ENCODE results near the gene LPIN2. TPM values are rescaled to one million over a fixed set of nuclear protein-coding genes. Genes with fewer than 3 reads are reported as not detected.

LPIN2 gene
- total and polyA plus RNA-seq, 4 experiments from 2014 or later = 53.6 to 103 (median 96.0) TPM

DNA sequence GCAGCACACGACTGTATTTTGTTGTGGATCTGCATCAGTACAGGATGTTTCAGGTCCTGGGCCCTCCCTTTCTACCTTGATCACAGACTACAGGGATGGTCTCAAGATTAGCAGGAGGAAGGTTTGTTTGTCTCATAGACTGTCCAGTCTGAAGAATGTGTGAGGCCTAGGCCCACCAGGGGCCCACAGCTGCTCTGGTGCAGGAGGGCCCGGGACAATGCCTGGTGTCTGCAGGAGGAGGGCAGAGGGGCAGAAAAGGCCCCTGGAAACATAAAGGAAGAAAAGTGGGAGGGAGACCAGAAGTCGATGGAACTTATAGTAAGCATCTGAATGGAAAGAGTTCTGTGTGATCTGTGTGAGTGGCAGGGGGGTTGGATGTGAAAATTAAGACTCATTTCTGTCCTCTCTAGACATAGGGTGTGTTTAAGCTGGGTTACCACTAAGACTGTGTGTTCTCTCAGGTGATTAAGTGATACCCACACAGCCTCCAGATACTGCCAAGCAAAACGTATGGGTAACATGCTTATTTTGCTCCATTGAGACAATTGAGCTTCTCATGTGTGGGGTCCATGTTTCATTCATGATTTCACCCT is 33.4 kb upstream of the LPIN2 start:
- H3K27me3 ChIP-seq (ENCODE audit: insufficient read depth, low read length) = no peaks in the 10 kb centered on the region
- DNase-seq = no peak
- CTCF ChIA-PET (ENCODE audit: partially characterized antibody) = interaction anchor here (0.9 to 2.8 kb wide), 3 partner anchors 16 to 83 kb away, joined by 3 to 10 read pairs (median 5); no protein-coding TSS in a partner anchor
- H3K4me3 Mint-ChIP-seq = no peak overlapping the region
- intact Hi-C loops (cut with micrococcal nuclease) = no loop called here
- no peak overlapping the region for H3K4me3 ChIP-seq (ENCODE audit: low read length in 2 of 2)
- H3K27ac ChIP-seq (ENCODE audit: low read depth, low read length) = no peak overlapping the region
- POLR2A ChIA-PET (ENCODE audit: partially characterized antibody) = interaction anchor here (1.4 kb wide), 1 partner anchor 15 kb away, joined by 6 read pairs; no protein-coding TSS in a partner anchor
- no peaks in the 10 kb centered on the region for H3K27me3 Mint-ChIP-seq
- no peaks in the 10 kb centered on the region for H3K36me3 ChIP-seq (ENCODE audit: insufficient read depth, low read length)
- peak overlapping the region in 3 of 7 donors; percentile 32 to 75 (median 66) for H3K27ac Mint-ChIP-seq
- no peaks in the 10 kb centered on the region for H3K9me3 Mint-ChIP-seq
- H3K4me1 Mint-ChIP-seq = peaks cover 2 to 10% (median 6%) of the 10 kb centered on the region in 4 donors
- no peaks in the 10 kb centered on the region for H3K9me3 ChIP-seq (ENCODE audit: control insufficient read depth in 1 of 2, low read length in 2 of 2)
- H3K4me1 ChIP-seq (ENCODE audit: insufficient read depth, low read length) = peaks cover 3% of the 10 kb centered on the region
- no peaks in the 10 kb centered on the region for H3K36me3 Mint-ChIP-seq

DNA sequence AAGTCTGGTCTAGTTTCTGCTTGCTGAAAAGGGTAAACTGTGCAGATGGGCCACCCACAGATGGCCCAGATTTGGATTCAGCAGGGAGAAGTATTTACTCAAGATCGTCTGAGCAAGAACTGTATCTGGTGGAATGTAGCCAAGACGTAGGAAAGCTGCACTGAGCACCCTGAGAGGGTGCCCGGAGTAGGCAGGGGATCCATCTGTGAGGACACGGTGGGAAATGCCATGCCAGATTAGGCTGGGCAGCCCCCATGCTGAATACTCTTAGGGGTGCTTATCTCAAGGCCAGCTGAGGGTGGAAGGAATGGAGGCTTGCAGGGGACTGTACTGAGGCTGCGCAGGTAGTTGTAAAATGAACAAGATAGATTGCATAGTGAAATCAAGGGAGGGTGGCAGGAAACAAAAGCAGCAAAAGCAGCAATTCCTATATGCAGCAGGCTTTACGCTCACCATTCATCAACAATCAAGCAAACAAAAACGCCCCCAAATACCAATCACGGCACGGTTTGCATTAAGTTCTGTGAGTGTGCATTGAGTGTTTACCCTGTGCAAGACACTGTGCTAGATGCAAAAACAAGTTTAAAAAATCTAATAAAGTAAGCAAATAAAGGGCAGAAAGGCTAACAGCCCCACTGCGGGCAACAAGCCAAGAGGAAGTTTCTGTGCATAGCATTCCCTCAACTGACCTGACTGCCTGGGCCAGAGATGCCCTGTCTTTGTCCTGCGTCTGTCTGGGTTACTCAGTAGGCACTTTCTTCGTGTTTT is 32.2 kb upstream of the LPIN2 start:
- DNase-seq = no peak
- Histone ChIP-seq H3K36me3 (ENCODE audit: insufficient read depth, low read length) (no peaks in the 10 kb centered on the region), H3K4me1 (ENCODE audit: insufficient read depth, low read length) (no peaks in the 10 kb centered on the region), H3K4me3 (ENCODE audit: low read length in 2 of 2) (no peak overlapping the region), H3K27ac (ENCODE audit: low read depth, low read length) (no peak overlapping the region), H3K27me3 (ENCODE audit: insufficient read depth, low read length) (no peaks in the 10 kb centered on the region), H3K9me3 (ENCODE audit: control insufficient read depth in 1 of 2, low read length in 2 of 2) (no peaks in the 10 kb centered on the region)
- H3K36me3 Mint-ChIP-seq = no peaks in the 10 kb centered on the region
- intact Hi-C loops (cut with micrococcal nuclease) = no loop called here
- CTCF ChIA-PET (ENCODE audit: partially characterized antibody) = interaction anchor here (2.8 kb wide), 1 partner anchor 17 kb away, joined by 10 read pairs; no protein-coding TSS in a partner anchor
- POLR2A ChIA-PET (ENCODE audit: partially characterized antibody) = interaction anchor here (0.8 kb wide), 1 partner anchor 10 kb away, joined by 3 read pairs; no protein-coding TSS in a partner anchor
- H3K4me3 Mint-ChIP-seq = peak overlapping the region in 1 of 8 donors; percentile 32
- no peak overlapping the region for H3K27ac Mint-ChIP-seq
- H3K9me3 Mint-ChIP-seq = no peaks in the 10 kb centered on the region
- peaks cover 0 to 9% (median 4%) of the 10 kb centered on the region in 4 donors for H3K4me1 Mint-ChIP-seq
- H3K27me3 Mint-ChIP-seq = no peaks in the 10 kb centered on the region

DNA sequence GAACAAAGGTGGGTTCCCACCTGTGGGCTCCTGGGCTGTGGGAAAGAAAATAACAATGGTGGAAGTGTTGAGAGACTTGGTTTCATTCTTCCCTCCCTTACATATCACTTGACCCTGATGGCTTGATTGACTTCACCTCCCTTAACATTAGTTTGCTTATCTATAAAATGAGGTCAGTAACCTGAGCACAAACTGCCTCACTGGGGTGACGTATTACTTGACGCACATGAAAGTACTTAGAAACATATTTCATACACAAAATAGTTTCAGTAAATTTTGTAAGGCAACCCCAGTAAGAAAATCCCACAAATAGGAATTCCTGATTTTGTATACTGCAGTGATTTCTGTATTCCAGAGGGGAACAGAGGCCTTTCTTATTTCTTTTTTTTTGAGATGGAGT is 29.4 kb upstream of the LPIN2 start:
- ChIA-PET CTCF (ENCODE audit: partially characterized antibody) (interaction anchor here (1.9 kb wide), 1 partner anchor 20 kb away, joined by 4 read pairs; no protein-coding TSS in a partner anchor), POLR2A (ENCODE audit: partially characterized antibody) (interaction anchor here (0.6 to 1.1 kb wide), 2 partner anchors 9 to 20 kb away, joined by 3 to 4 read pairs; no protein-coding TSS in a partner anchor)
- Mint-ChIP-seq H3K9me3 (no peaks in the 10 kb centered on the region), H3K4me3 (no peak overlapping the region), H3K36me3 (no peaks in the 10 kb centered on the region), H3K27me3 (no peaks in the 10 kb centered on the region), H3K27ac (no peak overlapping the region), H3K4me1 (peaks cover 4 to 26% (median 9%) of the 10 kb centered on the region in 4 donors)
- Histone ChIP-seq H3K9me3 (ENCODE audit: control insufficient read depth in 1 of 2, low read length in 2 of 2) (no peaks in the 10 kb centered on the region), H3K36me3 (ENCODE audit: insufficient read depth, low read length) (no peaks in the 10 kb centered on the region), H3K4me1 (ENCODE audit: insufficient read depth, low read length) (peaks cover 4% of the 10 kb centered on the region), H3K27ac (ENCODE audit: low read depth, low read length) (no peak overlapping the region), H3K4me3 (ENCODE audit: low read length in 2 of 2) (no peak overlapping the region), H3K27me3 (ENCODE audit: insufficient read depth, low read length) (no peaks in the 10 kb centered on the region)
- intact Hi-C loops (cut with micrococcal nuclease) = no loop called here
- no peak for DNase-seq

DNA sequence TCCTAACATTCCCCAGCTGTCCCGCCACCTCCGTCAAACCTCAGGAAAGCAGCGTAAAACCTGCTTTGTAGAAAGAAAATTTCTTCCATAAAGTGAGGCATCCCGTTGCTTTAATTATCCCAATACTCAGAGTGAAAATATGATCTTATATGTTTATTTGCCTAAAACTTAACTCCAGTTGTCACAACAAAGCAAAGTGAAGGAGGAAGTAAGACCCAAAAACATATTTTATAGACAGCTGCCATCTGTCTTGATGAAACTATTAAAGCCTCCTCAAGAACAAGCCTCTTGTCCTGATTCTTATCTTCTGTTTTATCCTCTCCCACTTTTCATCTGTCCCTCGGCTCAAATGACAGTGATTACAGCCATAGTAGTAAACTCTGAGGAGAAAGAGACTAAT is 28.9 kb upstream of the LPIN2 start:
- no peak overlapping the region for H3K27ac ChIP-seq (ENCODE audit: low read depth, low read length)
- Mint-ChIP-seq H3K9me3 (no peaks in the 10 kb centered on the region), H3K27ac (no peak overlapping the region), H3K27me3 (no peaks in the 10 kb centered on the region), H3K4me3 (no peak overlapping the region), H3K4me1 (peaks cover 6 to 28% (median 11%) of the 10 kb centered on the region in 4 donors), H3K36me3 (no peaks in the 10 kb centered on the region)
- POLR2A ChIA-PET (ENCODE audit: partially characterized antibody) = interaction anchor here (0.6 to 1.2 kb wide), 3 partner anchors 9 to 21 kb away, joined by 3 to 4 read pairs (median 3); no protein-coding TSS in a partner anchor
- H3K4me3 ChIP-seq (ENCODE audit: low read length in 2 of 2) = no peak overlapping the region
- H3K4me1 ChIP-seq (ENCODE audit: insufficient read depth, low read length) = peaks cover 8% of the 10 kb centered on the region
- intact Hi-C loops (cut with micrococcal nuclease) = no loop called here
- no peak for DNase-seq
- H3K36me3 ChIP-seq (ENCODE audit: insufficient read depth, low read length) = no peaks in the 10 kb centered on the region
- H3K9me3 ChIP-seq (ENCODE audit: control insufficient read depth in 1 of 2, low read length in 2 of 2) = no peaks in the 10 kb centered on the region
- CTCF ChIA-PET (ENCODE audit: partially characterized antibody) = interaction anchor here (1.6 to 1.9 kb wide), 2 partner anchors 21 to 33 kb away, joined by 3 to 4 read pairs; no protein-coding TSS in a partner anchor
- no peaks in the 10 kb centered on the region for H3K27me3 ChIP-seq (ENCODE audit: insufficient read depth, low read length)

DNA sequence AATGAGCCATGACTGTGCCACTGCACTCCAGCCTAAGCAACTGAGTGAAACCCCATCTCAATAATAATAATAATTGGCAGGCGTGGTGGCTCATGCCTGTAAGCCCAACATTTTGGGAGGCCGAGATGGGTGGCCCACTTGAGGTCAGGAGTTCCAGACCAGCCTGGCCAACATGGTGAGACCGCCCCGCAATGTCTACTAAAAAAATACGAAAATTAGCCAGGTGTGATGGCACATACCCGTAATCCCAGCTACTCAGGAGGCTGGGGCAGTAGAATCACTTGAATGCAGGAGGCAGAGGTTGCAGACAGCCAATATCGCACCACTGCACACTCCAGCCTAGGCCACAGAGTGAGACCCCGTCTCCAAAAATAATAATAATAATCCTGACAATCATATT is 27.9 kb upstream of the LPIN2 start:
- no peaks in the 10 kb centered on the region for H3K9me3 ChIP-seq (ENCODE audit: control insufficient read depth in 1 of 2, low read length in 2 of 2)
- Mint-ChIP-seq H3K36me3 (no peaks in the 10 kb centered on the region), H3K4me3 (no peak overlapping the region), H3K9me3 (no peaks in the 10 kb centered on the region), H3K4me1 (peaks cover 6 to 20% (median 9%) of the 10 kb centered on the region in 4 donors), H3K27ac (no peak overlapping the region), H3K27me3 (no peaks in the 10 kb centered on the region)
- no peaks in the 10 kb centered on the region for H3K27me3 ChIP-seq (ENCODE audit: insufficient read depth, low read length)
- CTCF ChIA-PET (ENCODE audit: partially characterized antibody) = interaction anchor here (0.9 to 1.9 kb wide), 3 partner anchors 22 to 47 kb away, joined by 3 to 4 read pairs (median 3); no protein-coding TSS in a partner anchor
- no peak overlapping the region for H3K27ac ChIP-seq (ENCODE audit: low read depth, low read length)
- no peak overlapping the region for H3K4me3 ChIP-seq (ENCODE audit: low read length in 2 of 2)
- peaks cover 8% of the 10 kb centered on the region for H3K4me1 ChIP-seq (ENCODE audit: insufficient read depth, low read length)
- DNase-seq = no peak
- intact Hi-C loops (cut with micrococcal nuclease) = no loop called here
- POLR2A ChIA-PET (ENCODE audit: partially characterized antibody) = interaction anchor here (0.6 to 1.2 kb wide), 2 partner anchors 19 to 209 kb away, joined by 3 read pairs; no protein-coding TSS in a partner anchor
- no peaks in the 10 kb centered on the region for H3K36me3 ChIP-seq (ENCODE audit: insufficient read depth, low read length)

- H3K9me3 Mint-ChIP-seq = no peaks in the 10 kb centered on the region
- Histone ChIP-seq H3K36me3 (ENCODE audit: insufficient read depth, low read length) (no peaks in the 10 kb centered on the region), H3K4me3 (ENCODE audit: low read length in 2 of 2) (no peak overlapping the region), H3K27me3 (ENCODE audit: insufficient read depth, low read length) (no peaks in the 10 kb centered on the region), H3K27ac (ENCODE audit: low read depth, low read length) (no peak overlapping the region), H3K4me1 (ENCODE audit: insufficient read depth, low read length) (peaks cover 8% of the 10 kb centered on the region), H3K9me3 (ENCODE audit: control insufficient read depth in 1 of 2, low read length in 2 of 2) (no peaks in the 10 kb centered on the region)
- no peak for DNase-seq
- H3K36me3 Mint-ChIP-seq = no peaks in the 10 kb centered on the region
- CTCF ChIA-PET (ENCODE audit: partially characterized antibody) = interaction anchor here (0.9 to 1.6 kb wide), 2 partner anchors 35 to 46 kb away, joined by 3 read pairs; no protein-coding TSS in a partner anchor
- no peaks in the 10 kb centered on the region for H3K27me3 Mint-ChIP-seq
- intact Hi-C loops (cut with micrococcal nuclease) = no loop called here
- peak overlapping the region in 5 of 7 donors; percentile 0 to 24 (median 5) for H3K27ac Mint-ChIP-seq
- H3K4me3 Mint-ChIP-seq = no peak overlapping the region
- POLR2A ChIA-PET (ENCODE audit: partially characterized antibody) = interaction anchor here (0.7 kb wide), 1 partner anchor 135 kb away, joined by 3 read pairs; no protein-coding TSS in a partner anchor
- peaks cover 6 to 20% (median 9%) of the 10 kb centered on the region in 4 donors for H3K4me1 Mint-ChIP-seq
Observed at GRCh38 chr18:3040173-3040572, 27.2 kb upstream of the LPIN2 start.
